Endothelial cell of umbilical vein (primary cell): ENCODE measurements around the gene C7.

Experiments used
- EZH2 ChIP-seq: IDR thresholded peaks from 2 replicates; pipeline ENCODE4 v1.6.1; 2012; ENCODE audit warnings: borderline replicate concordance, low read depth, mild to moderate bottlenecking, moderate library complexity, low read length, inconsistent platforms; ENCODE audit not compliant: severe bottlenecking
- FOS ChIP-seq: IDR thresholded peaks from 2 replicates; pipeline ENCODE4 v1.6.1; 2011; ENCODE audit warnings: mild to moderate bottlenecking, low read length, moderate library complexity, borderline replicate concordance; ENCODE audit not compliant: insufficient read depth
- JUN ChIP-seq: IDR thresholded peaks from 2 replicates; pipeline ENCODE4 v1.6.1; 2011; ENCODE audit warnings: borderline replicate concordance, low read depth; ENCODE audit not compliant: insufficient read length, insufficient read depth
- POLR2A ChIP-seq: IDR thresholded peaks from 2 replicates; pipeline ENCODE4 v1.6.1; 2012; ENCODE audit warnings: low read depth, mild to moderate bottlenecking, control low read depth, low read length
- POLR2AphosphoS5 ChIP-seq: IDR thresholded peaks from 2 replicates; pipeline ENCODE4 v1.6.1; 2012; ENCODE audit warnings: low read depth, mild to moderate bottlenecking, control low read depth, low read length, moderate library complexity; ENCODE audit not compliant: insufficient read depth
- TF ChIP-seq, protein P1 (sequence below), 2 donors: IDR thresholded peaks; 1 replicate in 1 of 2; 2 replicates in 1 of 2; pipeline ENCODE4 v1.5.1; 2011; ENCODE audit warnings: low read length in 2 of 2, mild to moderate bottlenecking in 2 of 2, moderate library complexity in 2 of 2, control low read depth in 1 of 2, inconsistent platforms in 1 of 2, low read depth in 1 of 2; ENCODE audit not compliant: insufficient read depth in 1 of 2; ENCODE audit errors: extremely low read depth in 1 of 2
- TF ChIP-seq, protein P2 (sequence below): IDR thresholded peaks from 2 replicates; pipeline ENCODE4 v1.6.1; 2011; ENCODE audit not compliant: insufficient read depth, insufficient read length

DNA sequence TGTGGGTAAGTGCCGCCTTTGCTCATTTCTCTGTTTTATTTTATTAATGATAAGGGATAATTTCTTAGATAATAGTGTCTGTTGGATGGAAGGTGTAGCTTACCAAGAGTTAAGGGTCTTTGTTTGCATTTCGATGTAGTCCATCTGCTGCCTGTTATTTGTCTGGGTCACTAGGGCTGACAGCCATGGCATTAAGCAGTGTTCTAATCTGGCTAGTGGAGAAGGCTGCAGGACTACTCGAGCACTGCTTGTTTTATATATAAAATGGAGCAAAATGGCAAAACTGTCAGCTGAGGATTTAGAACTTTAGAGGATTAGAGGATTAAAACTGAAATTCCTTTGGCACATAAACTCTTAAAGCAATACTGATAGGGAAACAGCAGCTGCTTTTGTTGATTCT is 67.5 kb downstream of the C7 start:
- TF ChIP-seq POLR2AphosphoS5 (no peak), POLR2A (no peak), EZH2 (no peak), FOS (no peak), JUN (no peak)
- TF ChIP-seq, protein P1, sequence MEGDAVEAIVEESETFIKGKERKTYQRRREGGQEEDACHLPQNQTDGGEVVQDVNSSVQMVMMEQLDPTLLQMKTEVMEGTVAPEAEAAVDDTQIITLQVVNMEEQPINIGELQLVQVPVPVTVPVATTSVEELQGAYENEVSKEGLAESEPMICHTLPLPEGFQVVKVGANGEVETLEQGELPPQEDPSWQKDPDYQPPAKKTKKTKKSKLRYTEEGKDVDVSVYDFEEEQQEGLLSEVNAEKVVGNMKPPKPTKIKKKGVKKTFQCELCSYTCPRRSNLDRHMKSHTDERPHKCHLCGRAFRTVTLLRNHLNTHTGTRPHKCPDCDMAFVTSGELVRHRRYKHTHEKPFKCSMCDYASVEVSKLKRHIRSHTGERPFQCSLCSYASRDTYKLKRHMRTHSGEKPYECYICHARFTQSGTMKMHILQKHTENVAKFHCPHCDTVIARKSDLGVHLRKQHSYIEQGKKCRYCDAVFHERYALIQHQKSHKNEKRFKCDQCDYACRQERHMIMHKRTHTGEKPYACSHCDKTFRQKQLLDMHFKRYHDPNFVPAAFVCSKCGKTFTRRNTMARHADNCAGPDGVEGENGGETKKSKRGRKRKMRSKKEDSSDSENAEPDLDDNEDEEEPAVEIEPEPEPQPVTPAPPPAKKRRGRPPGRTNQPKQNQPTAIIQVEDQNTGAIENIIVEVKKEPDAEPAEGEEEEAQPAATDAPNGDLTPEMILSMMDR (IDR thresholded peaks at IDR 0.05; ENCODE audit: extremely low read depth in 1 of 2, insufficient read depth in 1 of 2, low read depth in 1 of 2, low read length in 2 of 2) = no peak
- TF ChIP-seq, protein P2, sequence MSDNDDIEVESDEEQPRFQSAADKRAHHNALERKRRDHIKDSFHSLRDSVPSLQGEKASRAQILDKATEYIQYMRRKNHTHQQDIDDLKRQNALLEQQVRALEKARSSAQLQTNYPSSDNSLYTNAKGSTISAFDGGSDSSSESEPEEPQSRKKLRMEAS = no peak
